Measurements from ENCODE around the gene DPP6.

DNA sequence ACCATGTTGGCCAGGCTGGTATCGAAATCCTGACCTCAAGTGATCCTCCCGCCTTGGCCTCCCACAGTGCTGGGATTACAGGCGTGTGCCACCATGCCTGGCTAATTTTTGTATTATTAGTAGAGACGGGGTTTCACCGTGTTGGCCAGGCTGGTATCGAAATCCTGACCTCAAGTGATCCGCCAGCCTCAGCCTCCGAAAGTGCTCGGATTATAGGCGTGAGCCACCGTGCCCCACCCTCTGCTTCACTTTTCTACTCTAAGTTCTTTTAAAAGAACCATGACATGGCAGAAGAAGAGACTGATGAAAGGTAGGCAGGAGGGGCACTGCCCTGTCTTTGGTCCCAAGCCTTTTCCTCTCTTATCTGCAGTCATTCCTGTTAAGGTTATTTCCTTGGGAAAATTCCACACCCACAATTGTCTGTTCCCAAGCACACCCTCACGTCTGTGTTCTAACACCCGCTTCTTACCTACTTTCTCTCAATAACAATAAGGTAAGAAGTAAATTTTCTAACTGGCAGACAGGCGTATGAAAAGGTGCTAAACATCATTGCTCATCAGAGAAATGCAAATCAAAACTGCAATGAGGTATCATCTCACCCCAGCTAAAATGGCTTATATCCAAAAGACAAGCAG lies 291.7 kb downstream of the DPP6 start:
- TF ChIP-seq, protein P1, sequence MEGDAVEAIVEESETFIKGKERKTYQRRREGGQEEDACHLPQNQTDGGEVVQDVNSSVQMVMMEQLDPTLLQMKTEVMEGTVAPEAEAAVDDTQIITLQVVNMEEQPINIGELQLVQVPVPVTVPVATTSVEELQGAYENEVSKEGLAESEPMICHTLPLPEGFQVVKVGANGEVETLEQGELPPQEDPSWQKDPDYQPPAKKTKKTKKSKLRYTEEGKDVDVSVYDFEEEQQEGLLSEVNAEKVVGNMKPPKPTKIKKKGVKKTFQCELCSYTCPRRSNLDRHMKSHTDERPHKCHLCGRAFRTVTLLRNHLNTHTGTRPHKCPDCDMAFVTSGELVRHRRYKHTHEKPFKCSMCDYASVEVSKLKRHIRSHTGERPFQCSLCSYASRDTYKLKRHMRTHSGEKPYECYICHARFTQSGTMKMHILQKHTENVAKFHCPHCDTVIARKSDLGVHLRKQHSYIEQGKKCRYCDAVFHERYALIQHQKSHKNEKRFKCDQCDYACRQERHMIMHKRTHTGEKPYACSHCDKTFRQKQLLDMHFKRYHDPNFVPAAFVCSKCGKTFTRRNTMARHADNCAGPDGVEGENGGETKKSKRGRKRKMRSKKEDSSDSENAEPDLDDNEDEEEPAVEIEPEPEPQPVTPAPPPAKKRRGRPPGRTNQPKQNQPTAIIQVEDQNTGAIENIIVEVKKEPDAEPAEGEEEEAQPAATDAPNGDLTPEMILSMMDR (IDR thresholded peaks at IDR 0.05) = no peak
- TF ChIP-seq POLR2A (IDR thresholded peaks at IDR 0.05) = no peak
- no peak for TF ChIP-seq EP300 (IDR thresholded peaks at IDR 0.05)
- no peak for TF ChIP-seq POLR2AphosphoS5 (IDR thresholded peaks at IDR 0.05)
